Activated naive CD4-positive, alpha-beta T cell treated with anti-CD3 and anti-CD28 coated beads, Interleukin-2, amount 10 ng/mL, durations not matched to agents 7 days and 5 days (primary cell): ENCODE results near the gene TLR9.

Source experiments
- CTCF ChIA-PET: fragments of 350-600 bp; sonication (Branson Sonifier 250); formaldehyde crosslinking; loops from one replicate; lab custom pipeline; 2021; ENCODE audit warnings: antibody characterized with exemption; lab: Charles Lee
- DNase-seq: peaks from one replicate; pipeline ENCODE4 v3.0.0-alpha.2; 2020
- H3K27ac Mint-ChIP-seq: one replicate; pipeline ENCODE4 v1.8.0; 2021; ENCODE audit warnings: mild to moderate bottlenecking, moderate library complexity, mixed read lengths
- H3K27me3 Mint-ChIP-seq: one replicate; pipeline ENCODE4 v1.8.0; 2021; ENCODE audit warnings: mild to moderate bottlenecking, mixed read lengths
- H3K36me3 Mint-ChIP-seq: one replicate; pipeline ENCODE4 v1.8.0; 2021; ENCODE audit warnings: mixed read lengths
- H3K4me1 Mint-ChIP-seq: one replicate; pipeline ENCODE4 v1.8.0; 2021; ENCODE audit warnings: mixed read lengths
- H3K4me3 Mint-ChIP-seq: one replicate; pipeline ENCODE4 v1.8.0; 2021; ENCODE audit warnings: mild to moderate bottlenecking, moderate library complexity, mixed read lengths
- H3K9me3 Mint-ChIP-seq: one replicate; pipeline ENCODE4 v1.8.0; 2021; ENCODE audit warnings: mixed read lengths

Gene TLR9

DNA sequence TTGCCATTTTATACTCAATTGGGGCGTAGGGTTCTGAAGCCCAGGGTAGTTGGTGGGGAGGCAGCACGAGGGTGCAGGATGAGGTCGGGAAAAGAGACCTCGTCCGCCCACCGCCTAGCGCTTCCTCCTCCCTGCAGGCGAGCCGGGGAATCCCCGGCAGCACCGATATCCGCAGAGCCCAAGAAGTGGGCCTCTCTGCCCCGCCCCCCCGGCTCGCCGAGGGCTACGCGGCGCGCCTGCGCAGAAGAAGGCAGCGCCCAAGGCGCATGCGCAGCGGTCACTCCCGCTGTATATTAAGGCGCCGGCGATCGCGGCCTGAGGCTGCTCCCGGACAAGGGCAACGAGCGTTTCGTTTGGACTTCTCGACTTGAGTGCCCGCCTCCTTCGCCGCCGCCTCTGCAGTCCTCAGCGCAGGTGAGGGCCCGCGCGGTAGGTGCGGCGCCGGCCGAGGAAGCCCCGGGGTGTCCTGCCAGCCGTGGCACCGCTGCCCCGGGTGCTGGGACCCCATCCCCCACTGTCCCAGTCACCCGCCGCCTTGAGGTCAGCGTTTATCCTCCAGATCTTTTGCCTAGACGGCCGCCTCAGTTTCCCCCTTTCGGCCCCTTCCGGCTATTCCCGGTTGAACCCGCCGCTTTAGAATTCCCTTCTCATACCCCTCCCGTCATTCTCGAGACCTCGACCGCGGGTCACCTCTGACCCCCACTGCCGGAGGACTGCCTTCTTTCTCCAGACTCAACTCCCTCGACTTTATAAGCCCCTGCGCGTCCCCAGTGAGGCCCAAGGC is 27.4 kb downstream of the TLR9 start, which contains the start of gene ALAS1:
Gene ALAS1 (plus strand): TSS at position 319 of the 784 bp plus-strand sequence. CDS start 1,082 bp downstream, outside the sequence.
- peaks cover 31% of the 10 kb centered on the region for H3K27me3 Mint-ChIP-seq
- CTCF ChIA-PET: no interaction called here
- H3K4me3 Mint-ChIP-seq: peak within 1 kb of the TSS; percentile 97
- H3K36me3 Mint-ChIP-seq: peaks cover 38% of the 10 kb centered on the region
- H3K4me1 Mint-ChIP-seq: peaks cover 52% of the 10 kb centered on the region
- peak within 1 kb of the TSS; percentile 88 for H3K27ac Mint-ChIP-seq
- DNase-seq: peak; percentile 95
- H3K9me3 Mint-ChIP-seq: no peaks in the 10 kb centered on the region

DNA sequence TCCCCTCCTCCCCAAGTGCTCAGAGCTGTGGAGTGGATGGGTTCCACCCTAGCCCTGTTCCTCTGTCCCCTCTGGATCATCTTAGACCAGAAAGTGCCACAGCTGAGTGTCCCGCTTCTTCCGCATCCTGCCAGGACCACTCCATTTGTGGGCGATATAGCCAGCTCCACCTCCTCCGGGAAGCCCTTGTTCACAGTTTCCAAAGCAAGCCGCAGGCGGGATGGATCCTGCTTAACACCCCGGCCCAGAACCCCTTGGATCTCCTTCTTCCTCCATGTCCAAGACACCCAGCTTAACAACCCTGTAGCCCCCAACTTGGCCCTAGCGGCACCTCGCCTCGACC is 28.0 kb downstream of the TLR9 start:
- Mint-ChIP-seq H3K36me3 (peaks cover 33% of the 10 kb centered on the region), H3K4me3 (peak overlapping the region; percentile 97), H3K4me1 (peaks cover 50% of the 10 kb centered on the region)

DNA sequence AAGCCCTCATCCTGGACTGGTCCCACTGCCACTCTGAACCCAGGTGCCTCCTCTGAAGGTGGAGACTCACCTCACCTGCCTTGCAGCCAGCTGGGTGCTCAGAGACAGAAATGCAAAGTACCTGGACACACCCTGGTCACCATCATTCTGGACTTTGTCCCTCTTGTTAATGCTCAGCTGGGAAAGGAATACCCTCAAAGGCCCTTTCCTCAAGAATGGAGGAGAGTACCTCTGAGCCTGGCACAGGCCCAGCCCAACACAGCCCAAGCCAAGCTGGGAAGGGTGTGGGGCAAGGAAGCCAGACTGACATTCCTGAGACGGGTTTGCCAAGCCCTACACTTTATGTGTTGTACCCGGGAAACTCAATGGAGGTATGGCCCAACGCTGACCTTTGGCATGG is 28.5 kb downstream of the TLR9 start:
- H3K4me3 Mint-ChIP-seq: peak overlapping the region; percentile 97
- no peak for DNase-seq
- peaks cover 28% of the 10 kb centered on the region for H3K36me3 Mint-ChIP-seq
- CTCF ChIA-PET: interaction anchor here (0.7 to 1.4 kb wide), 2 partner anchors 27 to 195 kb away, joined by 4 to 6 read pairs; no protein-coding TSS in a partner anchor
- H3K27me3 Mint-ChIP-seq: peaks cover 39% of the 10 kb centered on the region
- no peaks in the 10 kb centered on the region for H3K9me3 Mint-ChIP-seq
- no peak overlapping the region for H3K27ac Mint-ChIP-seq
- H3K4me1 Mint-ChIP-seq: peaks cover 47% of the 10 kb centered on the region

More for the DNA sequence above, 28.0 kb downstream of the TLR9 start:
- DNase-seq: no peak
- Mint-ChIP-seq H3K27ac (peak overlapping the region; percentile 82), H3K9me3 (no peaks in the 10 kb centered on the region), H3K27me3 (peaks cover 37% of the 10 kb centered on the region)
- CTCF ChIA-PET: interaction anchor here (1.4 kb wide), 1 partner anchor 27 kb away, joined by 4 read pairs; no protein-coding TSS in a partner anchor

DNA sequence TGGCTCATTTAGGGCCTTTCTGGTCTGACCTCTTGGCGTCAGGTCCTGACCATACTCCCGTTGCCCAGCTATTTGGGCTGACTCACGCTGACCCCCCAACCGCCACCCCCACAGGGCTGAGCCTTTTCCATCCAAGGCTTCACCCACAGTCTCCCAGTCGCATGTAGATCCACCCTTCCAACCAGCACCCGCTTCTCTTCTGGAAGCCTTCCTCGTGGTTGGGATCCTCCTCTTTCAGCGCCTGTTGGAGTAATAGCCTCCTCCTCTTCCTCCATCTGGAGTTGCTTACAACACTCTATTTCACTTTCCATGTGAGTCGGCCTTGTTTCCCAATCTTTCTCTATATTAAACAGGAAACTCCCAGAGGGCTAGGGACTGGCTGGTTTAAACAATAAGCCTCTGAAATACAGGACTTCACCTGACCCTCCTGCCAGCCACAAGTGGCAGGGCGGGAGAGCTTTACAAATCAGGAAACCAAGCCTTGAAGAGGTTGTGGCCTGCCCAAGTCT is 29.6 kb downstream of the TLR9 start:
- CTCF ChIA-PET: interaction anchor here (0.7 to 1.4 kb wide), 3 partner anchors 25 to 194 kb away, joined by 3 to 6 read pairs (median 4); no protein-coding TSS in a partner anchor
- Mint-ChIP-seq H3K27ac (no peak overlapping the region), H3K27me3 (peaks cover 39% of the 10 kb centered on the region), H3K36me3 (peaks cover 21% of the 10 kb centered on the region), H3K4me1 (peaks cover 37% of the 10 kb centered on the region), H3K9me3 (no peaks in the 10 kb centered on the region), H3K4me3 (no peak overlapping the region)
- no peak for DNase-seq

DNA sequence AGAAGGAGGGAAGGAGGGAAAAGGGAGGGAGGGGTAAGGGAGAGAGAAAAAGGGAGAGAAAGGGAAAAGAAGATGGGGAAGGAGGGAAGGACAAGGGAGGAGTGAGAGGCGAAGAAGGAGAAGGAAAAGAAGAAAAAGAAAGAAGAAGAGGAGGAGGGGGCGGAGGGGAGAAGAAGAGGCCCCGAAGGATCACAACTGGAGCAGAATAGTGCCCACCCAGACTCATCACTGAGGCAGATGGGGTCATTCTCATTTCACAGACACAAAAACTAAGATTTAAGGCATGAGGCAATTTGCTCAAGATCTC is 30.2 kb downstream of the TLR9 start:
- no peak overlapping the region for H3K27ac Mint-ChIP-seq
- H3K36me3 Mint-ChIP-seq: peaks cover 18% of the 10 kb centered on the region
- DNase-seq: no peak
- no peak overlapping the region for H3K4me3 Mint-ChIP-seq
- no peaks in the 10 kb centered on the region for H3K9me3 Mint-ChIP-seq
- H3K27me3 Mint-ChIP-seq: peaks cover 39% of the 10 kb centered on the region
- H3K4me1 Mint-ChIP-seq: peaks cover 33% of the 10 kb centered on the region
- CTCF ChIA-PET: no interaction called here

DNA sequence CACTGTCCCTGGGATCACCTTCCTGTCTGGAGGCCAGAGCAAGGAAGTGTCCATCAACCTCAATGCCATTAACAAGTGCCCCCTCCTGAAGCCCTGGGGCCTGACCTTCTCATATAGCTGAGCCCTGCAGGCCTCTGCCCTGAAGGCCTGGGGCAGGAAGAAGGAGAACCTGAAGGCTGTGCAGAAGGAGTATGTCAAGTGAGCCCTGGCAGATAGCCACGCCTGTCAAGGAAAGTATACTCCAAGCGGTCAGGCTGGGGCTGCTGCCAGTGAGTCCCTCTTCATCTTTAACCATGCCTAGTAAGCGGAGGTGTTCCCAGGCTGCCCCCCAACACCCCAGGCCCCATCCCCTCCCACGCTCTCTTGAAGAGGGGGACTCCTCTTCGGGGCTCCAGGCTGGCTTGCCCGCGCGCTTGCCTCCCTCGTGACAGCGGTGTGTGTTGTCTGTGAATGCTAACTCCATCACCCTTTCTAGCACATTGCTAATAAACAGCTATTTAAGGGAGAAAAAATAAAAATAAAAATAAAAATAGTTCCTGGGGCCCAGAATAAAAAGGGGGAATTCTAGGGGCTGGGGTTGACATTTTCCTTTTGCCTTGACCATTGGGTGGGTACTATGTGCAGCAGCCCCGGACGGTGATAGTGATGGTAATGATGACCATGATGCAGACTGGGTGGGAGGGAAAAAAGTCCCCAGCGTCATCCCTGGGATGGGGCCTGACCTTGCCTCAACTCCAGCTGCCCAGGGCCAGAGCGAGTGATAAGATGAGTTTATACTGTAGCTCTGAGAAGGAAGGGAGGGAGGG is 30.8 kb downstream of the TLR9 start:
- no peak overlapping the region for H3K4me3 Mint-ChIP-seq

DNA sequence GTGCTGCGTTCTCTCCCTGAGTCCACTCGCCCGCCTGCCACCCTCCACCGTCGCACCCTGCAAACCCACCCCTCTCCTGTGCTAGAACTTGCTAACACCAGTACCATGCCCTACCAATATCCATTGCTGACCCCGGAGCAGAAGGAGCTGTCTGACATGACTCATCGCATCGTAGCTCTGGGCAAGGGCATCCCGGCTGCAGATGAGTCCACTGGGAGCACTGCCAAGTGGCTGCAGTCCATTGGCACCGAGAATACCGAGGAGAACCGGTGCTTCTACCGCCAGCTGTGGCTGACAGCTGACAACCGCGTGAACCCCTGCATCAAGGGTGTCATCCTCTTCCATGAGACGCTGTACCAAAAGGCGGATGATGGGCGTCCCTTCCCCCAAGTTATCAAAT is 32.4 kb downstream of the TLR9 start:
- Mint-ChIP-seq H3K4me3 (no peak overlapping the region), H3K9me3 (no peaks in the 10 kb centered on the region), H3K27me3 (peaks cover 35% of the 10 kb centered on the region), H3K4me1 (peaks cover 32% of the 10 kb centered on the region), H3K36me3 (no peaks in the 10 kb centered on the region), H3K27ac (no peak overlapping the region)
- CTCF ChIA-PET: no interaction called here
- DNase-seq: no peak

More for the DNA sequence above, 30.8 kb downstream of the TLR9 start:
- peaks cover 39% of the 10 kb centered on the region for H3K27me3 Mint-ChIP-seq
- no peaks in the 10 kb centered on the region for H3K9me3 Mint-ChIP-seq
- H3K27ac Mint-ChIP-seq: peak overlapping the region; percentile 81
- H3K4me1 Mint-ChIP-seq: peaks cover 33% of the 10 kb centered on the region
- DNase-seq: no peak
- CTCF ChIA-PET: no interaction called here
- H3K36me3 Mint-ChIP-seq: peaks cover 14% of the 10 kb centered on the region

DNA sequence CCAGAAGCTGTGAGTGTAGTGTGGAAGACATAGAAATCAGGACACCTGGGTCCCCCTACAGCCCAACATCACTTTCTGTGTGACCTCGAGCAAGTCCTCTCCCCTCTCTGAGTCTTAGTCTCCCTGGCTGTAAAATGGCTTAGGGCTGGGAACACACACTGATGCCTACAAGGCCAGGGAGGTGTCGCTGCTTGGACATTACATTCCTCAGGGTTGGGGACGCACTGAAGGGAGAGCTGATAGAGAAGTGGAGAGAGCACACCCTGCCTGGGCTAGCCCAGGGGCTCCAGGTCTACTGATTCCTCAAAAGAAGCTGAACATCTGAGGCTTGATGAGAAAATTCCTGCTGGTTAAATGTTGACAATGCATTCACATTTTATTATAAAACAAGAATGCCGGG is 33.8 kb downstream of the TLR9 start:
- Mint-ChIP-seq H3K27ac (no peak overlapping the region), H3K9me3 (no peaks in the 10 kb centered on the region), H3K36me3 (no peaks in the 10 kb centered on the region), H3K4me1 (peaks cover 21% of the 10 kb centered on the region), H3K4me3 (no peak overlapping the region), H3K27me3 (peaks cover 28% of the 10 kb centered on the region)
- DNase-seq: no peak
- CTCF ChIA-PET: no interaction called here

DNA sequence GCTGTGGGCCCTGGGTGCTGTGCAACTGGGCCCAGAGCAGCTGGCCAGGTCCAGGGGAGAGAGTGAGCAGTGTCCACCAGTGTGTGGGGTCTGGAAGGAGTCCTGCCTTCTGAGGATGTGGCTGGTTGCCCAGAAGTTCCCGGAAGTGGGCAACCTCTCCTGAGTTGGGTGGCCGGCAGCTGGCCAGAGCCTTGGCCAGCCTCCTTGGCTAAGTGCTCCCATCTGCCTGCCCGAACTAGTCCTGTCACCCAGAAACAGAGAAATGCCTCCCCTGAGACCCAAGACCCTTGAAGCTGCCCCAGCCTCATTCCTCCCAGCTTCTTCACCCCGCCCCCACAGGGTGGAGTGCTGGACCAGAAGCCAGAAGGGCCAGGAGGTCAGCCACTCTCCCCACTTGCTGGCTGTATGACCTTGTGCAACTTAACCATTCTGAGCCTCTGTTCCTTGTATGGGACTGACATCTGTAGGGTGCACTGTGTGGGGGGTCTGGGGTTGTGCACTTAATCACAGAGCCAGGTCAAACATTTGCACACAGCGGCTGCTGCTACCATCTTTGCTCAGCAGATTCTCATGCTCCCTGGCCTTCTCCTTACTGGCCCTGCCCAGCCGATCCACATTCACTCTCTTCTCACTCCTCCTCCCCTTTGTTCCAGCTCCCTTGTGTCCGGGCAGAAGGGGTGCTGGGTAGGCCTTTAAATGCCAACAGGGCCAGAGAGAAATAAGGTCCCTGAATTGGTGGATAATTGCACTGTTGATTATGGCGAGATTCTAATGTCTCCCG is 35.0 kb downstream of the TLR9 start:
- H3K9me3 Mint-ChIP-seq: no peaks in the 10 kb centered on the region
- CTCF ChIA-PET: no interaction called here

DNA sequence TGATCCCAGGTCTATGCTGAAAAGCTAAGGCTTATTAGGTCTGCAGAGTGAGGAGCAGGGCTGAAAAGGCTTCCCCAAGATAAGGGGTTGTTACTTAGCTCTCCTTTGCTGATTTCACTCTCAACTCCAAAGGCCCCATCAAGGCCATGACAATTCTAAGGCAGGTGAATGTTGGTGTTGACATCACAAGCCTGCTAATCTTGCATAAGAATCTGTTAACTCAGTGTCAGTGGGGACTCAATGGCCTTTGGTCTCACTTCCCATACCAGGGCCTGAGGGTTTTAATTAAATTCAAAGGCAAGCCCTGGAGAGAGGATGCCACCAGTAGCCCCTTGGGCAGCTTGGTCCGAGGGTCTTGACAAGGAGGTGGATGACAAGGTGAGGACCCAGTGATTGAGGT is 36.9 kb downstream of the TLR9 start:
- Mint-ChIP-seq H3K4me1 (peaks cover 12% of the 10 kb centered on the region), H3K27ac (peak overlapping the region; percentile 4), H3K36me3 (no peaks in the 10 kb centered on the region), H3K27me3 (peaks cover 10% of the 10 kb centered on the region), H3K4me3 (no peak overlapping the region), H3K9me3 (no peaks in the 10 kb centered on the region)
- no peak for DNase-seq
- CTCF ChIA-PET: interaction anchor here (0.9 to 1.6 kb wide), 2 partner anchors 32 to 187 kb away, joined by 3 to 4 read pairs; no protein-coding TSS in a partner anchor

More for the DNA sequence above, 35.0 kb downstream of the TLR9 start:
- H3K4me1 Mint-ChIP-seq: peaks cover 12% of the 10 kb centered on the region
- no peak overlapping the region for H3K4me3 Mint-ChIP-seq
- no peak overlapping the region for H3K27ac Mint-ChIP-seq
- H3K27me3 Mint-ChIP-seq: peaks cover 24% of the 10 kb centered on the region
- DNase-seq: no peak
- H3K36me3 Mint-ChIP-seq: no peaks in the 10 kb centered on the region

DNA sequence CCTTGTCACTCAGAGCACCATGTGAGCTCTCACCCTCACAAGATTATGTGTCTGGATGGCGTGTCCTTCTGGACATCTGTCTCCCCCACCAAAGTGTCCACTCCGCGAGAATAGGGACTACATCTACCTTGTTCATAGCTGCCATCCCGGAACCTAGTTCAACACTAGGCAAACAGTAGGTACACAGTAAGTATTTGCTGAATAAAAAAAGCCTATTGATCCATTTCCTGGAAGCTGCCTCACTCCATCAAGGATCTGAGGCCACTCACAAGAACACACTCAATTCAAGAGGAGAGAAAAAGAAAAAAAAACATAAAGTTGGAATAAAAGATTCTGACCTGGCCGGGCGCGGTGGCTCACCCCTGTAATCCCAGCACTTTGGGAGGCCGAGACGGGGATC is 38.7 kb downstream of the TLR9 start:
- H3K4me1 Mint-ChIP-seq: peaks cover 12% of the 10 kb centered on the region
- H3K27me3 Mint-ChIP-seq: peaks cover 7% of the 10 kb centered on the region
- H3K27ac Mint-ChIP-seq: no peak overlapping the region
- CTCF ChIA-PET: no interaction called here
- H3K4me3 Mint-ChIP-seq: no peak overlapping the region
- H3K36me3 Mint-ChIP-seq: no peaks in the 10 kb centered on the region
- H3K9me3 Mint-ChIP-seq: no peaks in the 10 kb centered on the region
- DNase-seq: no peak

DNA sequence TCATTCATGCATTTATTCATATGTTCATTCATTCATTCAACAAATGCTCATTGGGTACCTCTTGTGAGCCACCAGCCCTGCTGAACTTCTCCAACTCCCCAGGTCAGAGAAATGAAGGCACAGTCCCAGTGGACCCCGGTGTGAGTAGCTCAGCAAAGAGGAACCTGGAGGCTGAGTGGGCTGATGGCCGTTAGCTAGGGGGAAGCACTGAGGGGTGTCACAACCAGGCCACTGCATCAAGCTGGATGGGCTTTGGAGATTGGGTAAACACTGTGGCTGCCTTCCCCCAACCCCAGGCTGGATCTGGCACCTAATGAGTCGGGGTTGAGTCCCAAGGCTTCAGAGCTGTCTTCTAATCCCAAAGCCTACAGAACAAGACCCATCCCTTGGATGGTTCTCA is 39.6 kb downstream of the TLR9 start:
- no peaks in the 10 kb centered on the region for H3K36me3 Mint-ChIP-seq
- H3K4me1 Mint-ChIP-seq: peaks cover 12% of the 10 kb centered on the region
- no peaks in the 10 kb centered on the region for H3K9me3 Mint-ChIP-seq
- CTCF ChIA-PET: no interaction called here
- H3K27ac Mint-ChIP-seq: no peak overlapping the region
- H3K4me3 Mint-ChIP-seq: no peak overlapping the region
- H3K27me3 Mint-ChIP-seq: peaks cover 8% of the 10 kb centered on the region
- DNase-seq: no peak

DNA sequence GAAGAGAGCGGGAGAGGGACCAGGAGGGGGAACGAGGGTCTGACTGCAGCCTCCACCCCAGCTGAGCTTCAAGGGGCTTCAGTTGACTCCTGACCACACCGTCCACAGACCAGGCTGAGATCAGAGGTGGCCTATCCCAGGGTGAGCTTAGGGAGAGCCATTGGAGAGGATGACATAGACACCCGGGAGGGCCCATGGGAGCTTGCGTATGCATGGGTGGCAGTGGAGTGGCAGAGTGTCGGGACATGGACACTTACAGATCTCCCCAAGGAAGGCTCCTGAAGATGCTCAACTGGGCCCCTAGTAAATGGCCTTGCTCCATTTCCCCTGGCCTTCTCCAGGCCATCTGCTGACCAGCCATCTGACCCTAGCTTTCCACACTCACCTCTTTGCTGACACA is 40.1 kb downstream of the TLR9 start:
- no peaks in the 10 kb centered on the region for H3K9me3 Mint-ChIP-seq
- no peaks in the 10 kb centered on the region for H3K36me3 Mint-ChIP-seq
- CTCF ChIA-PET: no interaction called here
- peaks cover 9% of the 10 kb centered on the region for H3K27me3 Mint-ChIP-seq
- no peak overlapping the region for H3K27ac Mint-ChIP-seq
- H3K4me3 Mint-ChIP-seq: no peak overlapping the region
- DNase-seq: no peak
- H3K4me1 Mint-ChIP-seq: peaks cover 12% of the 10 kb centered on the region

DNA sequence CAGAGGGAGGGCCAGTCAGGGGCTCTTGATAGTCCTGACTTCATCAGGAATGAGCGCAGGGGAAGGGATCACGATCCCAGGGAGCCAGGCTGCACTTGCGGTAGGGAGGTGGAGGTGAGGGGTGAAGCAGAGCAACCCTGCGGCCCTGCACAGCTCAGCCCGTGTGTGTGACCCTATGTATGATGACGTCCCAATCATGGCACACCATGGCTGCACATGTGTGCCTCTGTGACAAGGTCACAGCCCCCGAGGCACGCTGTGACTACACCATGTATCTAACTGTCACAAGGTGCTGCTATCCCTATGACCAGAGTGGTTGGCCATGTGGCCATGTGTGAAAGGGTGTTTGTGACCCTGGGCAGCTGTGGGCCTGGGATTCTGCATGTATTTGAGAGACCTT is 40.8 kb downstream of the TLR9 start:
- CTCF ChIA-PET: no interaction called here
- H3K27ac Mint-ChIP-seq: no peak overlapping the region

More for the DNA sequence above, 40.8 kb downstream of the TLR9 start:
- peaks cover 12% of the 10 kb centered on the region for H3K27me3 Mint-ChIP-seq
- no peak overlapping the region for H3K4me3 Mint-ChIP-seq
- DNase-seq: no peak
- H3K4me1 Mint-ChIP-seq: peaks cover 9% of the 10 kb centered on the region
- no peaks in the 10 kb centered on the region for H3K36me3 Mint-ChIP-seq
- no peaks in the 10 kb centered on the region for H3K9me3 Mint-ChIP-seq
